SK-N-SH (cell line): ENCODE data around the gene METTL25B. TPM values are rescaled to one million over a fixed set of nuclear protein-coding genes. Genes with fewer than 3 reads are reported as not detected.
"Not testable (repeated sequence)": the region's sequence is repeated elsewhere in the genome, so short reads cannot be mapped to it uniquely, and the experiment has no call there.

Experiments used
- CTCF ChIA-PET: fragments of 300-600, 350-600 bp; formaldehyde crosslinking; extraction: SDS; loops from one replicate; lab custom pipeline; 2021; lab: Yijun Ruan, JAX
- POLR2A ChIA-PET: fragments of 350-600 bp; sonication (Branson Sonifier 250); formaldehyde crosslinking; extraction: SDS; loops from one replicate; lab custom pipeline; 2020; ENCODE audit warnings: antibody characterized with exemption, inconsistent platforms; lab: Yijun Ruan, JAX
- DNase-seq: peaks from one replicate; pipeline ENCODE4 v3.0.0; 2012
- H2AFZ ChIP-seq: fragments of 200-600 bp; sonication (generic); 2 replicates; pipeline ENCODE4 v1.8.1; 2016; ENCODE audit warnings: antibody characterized with exemption, mild to moderate bottlenecking, low read depth
- H3F3A ChIP-seq: fragments of 200-600 bp; sonication (generic); replicated peaks from 2 replicates; pipeline ENCODE3; 2016; ENCODE audit warnings: antibody characterized with exemption, mild to moderate bottlenecking; ENCODE audit not compliant: insufficient read depth
- H3K27ac ChIP-seq, 2 experiments: fragments of 200-500 bp in 1 of 2; fragments of 200-600 bp in 1 of 2; sonication (Bioruptor generic) in 1 of 2; sonication (generic), shearing (Covaris generic) in 1 of 2; 2 replicates each; pipeline versions ENCODE4 v1.5.1 to v1.6.1; 2014 to 2016; ENCODE audit warnings: low read depth in 2 of 2, inconsistent platforms in 1 of 2, low read length in 1 of 2, mild to moderate bottlenecking in 1 of 2, mixed read lengths in 1 of 2
- H3K27me3 ChIP-seq: fragments of 200-600 bp; sonication (generic), shearing (Covaris generic); 2 replicates; pipeline ENCODE4 v1.6.1; 2016; ENCODE audit warnings: mixed run types; ENCODE audit not compliant: insufficient read depth
- H3K36me3 ChIP-seq, 2 experiments: fragments of 200-500 bp in 1 of 2; fragments of 200-600 bp in 1 of 2; sonication (Bioruptor generic) in 1 of 2; sonication (generic) in 1 of 2; replicated peaks in 1 of 2; 2 replicates each; pipeline versions ENCODE3 to v1.5.1; 2014 to 2016; ENCODE audit warnings: low read length in 1 of 2, mild to moderate bottlenecking in 1 of 2; ENCODE audit not compliant: insufficient read depth in 2 of 2, control insufficient read depth in 1 of 2
- H3K4me1 ChIP-seq, 2 experiments: fragments of 200-500 bp in 1 of 2; fragments of 200-600 bp in 1 of 2; sonication (Bioruptor generic) in 1 of 2; sonication (generic), shearing (Covaris generic) in 1 of 2; 2 replicates each; pipeline versions ENCODE4 v1.5.1 to v1.6.1; 2014 to 2016; ENCODE audit warnings: low read depth in 1 of 2, low read length in 1 of 2, mixed run types in 1 of 2; ENCODE audit not compliant: insufficient read depth in 2 of 2, control insufficient read depth in 1 of 2
- H3K4me2 ChIP-seq: fragments of 200-600 bp; sonication (generic), shearing (Covaris generic); 2 replicates; pipeline ENCODE4 v1.6.1; 2017; ENCODE audit warnings: mixed run types
- H3K4me3 ChIP-seq, 2 experiments: fragments of 200-500 bp in 1 of 2; fragments of 200-600 bp in 1 of 2; sonication (Bioruptor generic) in 1 of 2; sonication (generic), shearing (Covaris generic) in 1 of 2; 2 replicates each; pipeline versions ENCODE4 v1.5.1 to v1.8.1; 2014 to 2016; ENCODE audit warnings: low read depth in 2 of 2, inconsistent platforms in 1 of 2, low read length in 1 of 2, mild to moderate bottlenecking in 1 of 2, mixed read lengths in 1 of 2, moderate library complexity in 1 of 2
- H3K79me2 ChIP-seq: fragments of 200-600 bp; sonication (generic); 2 replicates; pipeline ENCODE4 v1.8.1; 2017; ENCODE audit warnings: mild to moderate bottlenecking; ENCODE audit not compliant: insufficient read depth
- H3K9ac ChIP-seq: fragments of 200-600 bp; sonication (generic); 2 replicates; pipeline ENCODE4 v1.6.1; 2017; ENCODE audit warnings: mixed run types
- H3K9me2 ChIP-seq: fragments of 200-600 bp; sonication (generic); 2 replicates; pipeline ENCODE4 v1.6.1; 2017; ENCODE audit warnings: mixed run types
- H3K9me3 ChIP-seq: fragments of 200-600 bp; sonication (generic); 2 replicates; pipeline ENCODE4 v1.6.1; 2017; ENCODE audit warnings: mixed run types, mild to moderate bottlenecking, moderate library complexity
- H4K20me1 ChIP-seq: fragments of 200-600 bp; sonication (generic); 2 replicates; pipeline ENCODE4 v1.6.1; 2017; ENCODE audit warnings: mild to moderate bottlenecking, mixed run types; ENCODE audit not compliant: insufficient read depth
- CHD2 ChIP-seq: fragments of 150-350 bp; IDR thresholded peaks from 2 replicates; pipeline ENCODE4 v1.6.1; 2018; ENCODE audit warnings: low read length; ENCODE audit not compliant: partially characterized antibody
- EP300 ChIP-seq, 2 experiments: IDR thresholded peaks; 2 replicates each; pipeline versions ENCODE4 v1.4.0 to v1.6.1; 2012; ENCODE audit warnings: borderline replicate concordance in 1 of 2, low read depth in 1 of 2, low read length in 1 of 2
- FOSL2 ChIP-seq: IDR thresholded peaks from 2 replicates; pipeline ENCODE4 v1.4.0; 2012; ENCODE audit warnings: low read depth, mild to moderate bottlenecking, moderate library complexity, borderline replicate concordance
- FOXM1 ChIP-seq: IDR thresholded peaks from 2 replicates; pipeline ENCODE4 v1.4.0; 2012; ENCODE audit warnings: low read depth, mild to moderate bottlenecking
- GATA2 ChIP-seq: sonication (generic); formaldehyde crosslinking; IDR thresholded peaks from 2 replicates; pipeline ENCODE4 v1.5.0; 2020; ENCODE audit warnings: mild to moderate bottlenecking, missing genetic modification reagents
- POLR2AphosphoS5 ChIP-seq: IDR thresholded peaks from 2 replicates; pipeline ENCODE4 v1.6.1; 2012; ENCODE audit warnings: low read depth, low read length
- RFX5 ChIP-seq: IDR thresholded peaks from 2 replicates; pipeline ENCODE4 v1.6.1; 2012; ENCODE audit warnings: mild to moderate bottlenecking, improper control_type of control experiment, low read length
- RXRA ChIP-seq: IDR thresholded peaks from 2 replicates; pipeline ENCODE4 v1.4.0; 2012; ENCODE audit warnings: low read depth, mild to moderate bottlenecking, borderline replicate concordance
- TAF1 ChIP-seq: IDR thresholded peaks from 2 replicates; pipeline ENCODE4 v1.6.1; 2012; ENCODE audit warnings: low read depth, mild to moderate bottlenecking, low read length, moderate library complexity, borderline replicate concordance
- WGBS: methylation state at CpG from one replicate; pipeline ENCODE4 v1.1.6; 2017; ENCODE audit warnings: low lambda C conversion rate; 5-methylcytosine and 5-hydroxymethylcytosine counted together
- polyA plus RNA-seq, 3 experiments: library from polyadenylated mRNA; depleted of rRNA; stranded (reverse); fragments of >200 nt; gene quantifications; 2 replicates each; pipeline ENCODE4 v1.2.3, GENCODE V29; 2012

Gene METTL25B
- polyA plus RNA-seq, 1 of the 3 experiments (the other 2 are of a cell fraction): 20.1 TPM

DNA sequence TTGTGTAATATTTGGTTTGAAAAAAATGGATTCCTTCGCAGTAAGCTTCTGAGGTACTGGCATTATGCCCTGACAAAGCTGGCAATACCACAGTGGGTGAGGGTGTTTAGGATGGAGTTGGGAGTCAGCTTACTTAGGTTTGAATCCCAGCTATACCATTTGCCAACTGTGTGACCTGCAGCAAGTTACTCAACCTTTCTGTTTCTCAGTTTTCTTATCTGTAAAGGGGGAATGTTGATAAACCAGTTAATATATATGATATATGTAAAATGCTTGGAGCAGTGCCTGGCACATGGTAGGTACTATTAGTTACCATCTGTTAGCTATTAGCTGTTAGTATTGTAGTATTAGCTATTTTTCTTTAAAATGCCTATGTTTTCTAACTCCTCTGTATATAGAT lies 28.1 kb downstream of the METTL25B start (continued):
- TF ChIP-seq FOXM1 (no peak), FOSL2 (no peak), TAF1 (no peak), RFX5 (no peak), GATA2 (no peak)

DNA sequence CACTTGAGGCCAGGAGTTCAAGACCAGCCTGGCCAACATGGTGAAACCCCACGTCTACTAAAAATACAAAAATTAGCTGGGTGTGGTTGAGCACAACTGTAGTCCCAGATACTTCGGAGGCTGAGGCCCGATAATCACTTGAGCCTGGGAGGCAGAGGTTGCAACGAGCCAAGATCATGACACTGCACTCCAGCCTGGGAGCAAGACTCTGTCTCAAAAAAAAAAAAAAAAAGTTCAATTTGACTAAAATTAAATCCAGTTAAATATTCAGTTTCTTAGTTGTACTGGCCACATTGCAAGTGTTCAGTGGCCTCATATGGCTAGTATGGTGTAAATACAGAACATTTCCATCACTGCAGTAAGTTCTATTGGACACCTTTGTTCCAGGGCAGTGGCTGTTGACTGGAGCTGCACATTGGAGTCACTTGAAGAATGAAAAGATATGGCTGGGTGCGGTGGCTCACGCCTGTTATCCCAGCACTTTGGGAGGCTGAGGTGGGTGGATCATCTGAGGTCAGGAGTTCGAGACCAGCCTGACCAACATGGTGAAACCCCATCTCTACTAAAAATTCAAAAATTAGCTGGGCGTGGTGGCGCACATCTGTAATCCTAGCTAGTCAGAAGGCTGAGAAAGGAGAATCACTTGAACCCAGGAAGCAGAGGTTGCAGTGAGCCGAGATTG lies 29.4 kb downstream of the METTL25B start:
- H3K9me3 ChIP-seq, H3K27ac ChIP-seq, H2AFZ ChIP-seq, H4K20me1 ChIP-seq, H3F3A ChIP-seq, H3K4me2 ChIP-seq, H3K27me3 ChIP-seq, H3K9ac ChIP-seq, H3K36me3 ChIP-seq, POLR2A ChIA-PET, DNase-seq, H3K9me2 ChIP-seq, H3K4me3 ChIP-seq: not testable (repeated sequence)
- peaks cover 0 to 11% of the 10 kb centered on the region in 2 experiments; a peak in 2 of 4 replicates for H3K4me1 ChIP-seq
- peaks cover 11% of the 10 kb centered on the region for H3K79me2 ChIP-seq
- WGBS: 95% methylated on average over 10 of the region's 10 CpGs
- CTCF ChIA-PET: interaction anchor here (1.2 kb wide), 1 partner anchor 103 kb away, joined by 3 read pairs; the partner anchor contains the start of gene NTRK1

DNA sequence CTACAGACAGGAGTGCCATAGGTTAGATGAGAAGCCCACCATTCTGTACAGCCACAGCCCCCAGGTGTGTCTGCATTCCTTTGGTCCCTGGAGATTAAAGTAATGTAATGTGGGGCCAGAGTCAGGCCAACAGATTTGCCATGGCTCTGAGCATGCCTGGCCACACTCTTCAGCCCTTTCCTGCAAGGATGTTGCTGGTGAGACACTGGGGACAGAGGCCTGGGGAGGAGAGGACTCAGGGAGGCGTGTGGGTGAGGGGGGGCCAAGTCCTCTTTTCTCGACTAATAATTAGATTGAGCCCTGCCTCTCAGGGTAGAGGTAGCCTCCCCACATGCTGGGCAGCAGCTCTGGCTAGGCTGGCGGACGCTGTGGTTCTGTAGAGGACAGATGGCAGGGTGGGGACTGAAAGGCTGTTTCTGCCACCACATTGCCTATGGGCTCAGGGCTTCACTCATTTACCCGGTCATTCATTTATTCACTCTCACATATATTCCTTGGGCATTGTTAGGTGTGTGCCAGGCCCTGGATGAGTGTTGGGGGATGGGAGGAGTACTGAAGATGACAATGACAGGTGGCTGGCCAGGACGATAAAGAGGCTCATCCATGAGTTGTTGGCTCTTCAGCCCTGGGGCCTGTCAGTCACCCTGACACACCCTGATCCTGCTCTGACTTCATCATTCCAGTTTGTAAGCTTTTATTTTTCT lies 32.0 kb downstream of the METTL25B start:
- Histone ChIP-seq H3K79me2 (no peaks in the 10 kb centered on the region; the same call in 1 of the 2 replicates), H2AFZ (no peak overlapping the region), H3K4me2 (no peak overlapping the region), H3K4me1 (peaks cover 0 to 4% of the 10 kb centered on the region in 2 experiments; a peak in 1 of 4 replicates), H3K27ac (no peak overlapping the region; a peak in 1 of 4 replicates), H3F3A (no peaks in the 10 kb centered on the region), H3K9me3 (no peaks in the 10 kb centered on the region), H3K27me3 (no peaks in the 10 kb centered on the region), H3K36me3 (no peaks in the 10 kb centered on the region), H3K4me3 (no peak overlapping the region), H3K9me2 (no peaks in the 10 kb centered on the region), H4K20me1 (no peaks in the 10 kb centered on the region), H3K9ac (no peak overlapping the region)
- no peak for DNase-seq
- TF ChIP-seq EP300 (IDR thresholded peaks at IDR 0.05; ENCODE audit: borderline replicate concordance in 1 of 2, low read depth in 1 of 2, low read length in 1 of 2): no peak
- TF ChIP-seq CHD2: no peak
- TF ChIP-seq RXRA: no peak
- TF ChIP-seq FOSL2: no peak
- TF ChIP-seq POLR2AphosphoS5: no peak
- 73% methylated on average over 6 of the region's 6 CpGs for WGBS
- POLR2A ChIA-PET: interaction anchor here (1.1 to 1.8 kb wide), 2 partner anchors 8 to 32 kb away, joined by 3 to 4 read pairs; partner anchors contain the start of genes HDGF, ISG20L2 and METTL25B
- CTCF ChIA-PET: interaction anchor here (1.0 to 1.7 kb wide), 5 partner anchors 9 to 71 kb away, joined by 3 to 5 read pairs (median 4); partner anchors contain the start of gene HDGF
